Measurements from ENCODE around the gene DLG2. TPM values are rescaled to one million over a fixed set of nuclear protein-coding genes. Genes with fewer than 3 reads are reported as not detected.

Gene DLG2
- total and polyA plus RNA-seq, 9 donors = 2.5 to 20.7 (median 12.0) TPM

DNA sequence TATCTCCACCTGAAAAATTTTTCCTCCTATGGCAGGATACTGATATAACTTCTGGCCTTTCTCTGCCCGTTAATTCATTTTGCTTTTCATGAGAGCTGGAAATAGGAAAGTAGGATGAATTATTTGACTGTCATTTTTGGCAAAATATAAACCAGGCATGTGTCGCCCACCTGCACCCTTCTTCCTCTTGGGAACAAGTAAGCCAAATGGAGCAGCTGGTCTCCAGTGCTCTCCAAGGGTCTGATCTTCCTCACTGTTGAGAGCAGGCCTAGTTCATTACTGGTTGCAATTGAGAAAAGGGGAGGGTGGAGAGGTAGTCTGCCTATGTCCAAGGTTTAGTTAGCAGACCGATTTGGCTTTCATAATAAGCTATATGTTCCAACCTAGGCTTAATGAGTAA lies 582.2 kb downstream of the DLG2 start:
- no peaks in the 10 kb centered on the region for H3K9me3 ChIP-seq
- 87 to 93% (median 88%) methylated on average over 3 of the region's 3 CpGs for WGBS, 3 donors
- TF ChIP-seq, protein P1, sequence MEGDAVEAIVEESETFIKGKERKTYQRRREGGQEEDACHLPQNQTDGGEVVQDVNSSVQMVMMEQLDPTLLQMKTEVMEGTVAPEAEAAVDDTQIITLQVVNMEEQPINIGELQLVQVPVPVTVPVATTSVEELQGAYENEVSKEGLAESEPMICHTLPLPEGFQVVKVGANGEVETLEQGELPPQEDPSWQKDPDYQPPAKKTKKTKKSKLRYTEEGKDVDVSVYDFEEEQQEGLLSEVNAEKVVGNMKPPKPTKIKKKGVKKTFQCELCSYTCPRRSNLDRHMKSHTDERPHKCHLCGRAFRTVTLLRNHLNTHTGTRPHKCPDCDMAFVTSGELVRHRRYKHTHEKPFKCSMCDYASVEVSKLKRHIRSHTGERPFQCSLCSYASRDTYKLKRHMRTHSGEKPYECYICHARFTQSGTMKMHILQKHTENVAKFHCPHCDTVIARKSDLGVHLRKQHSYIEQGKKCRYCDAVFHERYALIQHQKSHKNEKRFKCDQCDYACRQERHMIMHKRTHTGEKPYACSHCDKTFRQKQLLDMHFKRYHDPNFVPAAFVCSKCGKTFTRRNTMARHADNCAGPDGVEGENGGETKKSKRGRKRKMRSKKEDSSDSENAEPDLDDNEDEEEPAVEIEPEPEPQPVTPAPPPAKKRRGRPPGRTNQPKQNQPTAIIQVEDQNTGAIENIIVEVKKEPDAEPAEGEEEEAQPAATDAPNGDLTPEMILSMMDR (IDR thresholded peaks at IDR 0.05) = no peak
- H3K27ac ChIP-seq = no peak overlapping the region
- H3K4me3 ChIP-seq = no peak overlapping the region
- DNase-seq = no peak
- H3K27me3 ChIP-seq = no peaks in the 10 kb centered on the region
- intact Hi-C loops (cut with DNase I) = no loop called here
- no peaks in the 10 kb centered on the region for H3K36me3 ChIP-seq
- H3K4me1 ChIP-seq (ENCODE audit: insufficient read depth) = no peaks in the 10 kb centered on the region

GRCh38 chr11:85042361-85042760 lies 584.8 kb downstream of the DLG2 start:
- intact Hi-C loops (cut with DNase I) = no loop called here
- Histone ChIP-seq H3K27ac (no peak overlapping the region), H3K27me3 (no peaks in the 10 kb centered on the region), H3K4me1 (ENCODE audit: insufficient read depth) (no peaks in the 10 kb centered on the region), H3K36me3 (no peaks in the 10 kb centered on the region), H3K4me3 (no peak overlapping the region), H3K9me3 (no peaks in the 10 kb centered on the region)
- TF ChIP-seq EP300 (IDR thresholded peaks at IDR 0.05) (no peak), POLR2A (IDR thresholded peaks at IDR 0.05) (no peak)
- TF ChIP-seq, protein P1 (IDR thresholded peaks at IDR 0.05) = no peak
- DNase-seq = no peak

GRCh38 chr11:85040166-85040565 lies 587.0 kb downstream of the DLG2 start:
- DNase-seq = no peak
- TF ChIP-seq POLR2A (IDR thresholded peaks at IDR 0.05) (no peak), EP300 (IDR thresholded peaks at IDR 0.05) (no peak)
- TF ChIP-seq, protein P1 (IDR thresholded peaks at IDR 0.05) = no peak
- Histone ChIP-seq H3K27ac (no peak overlapping the region), H3K9me3 (no peaks in the 10 kb centered on the region), H3K4me1 (ENCODE audit: insufficient read depth) (no peaks in the 10 kb centered on the region), H3K36me3 (no peaks in the 10 kb centered on the region), H3K4me3 (no peak overlapping the region), H3K27me3 (no peaks in the 10 kb centered on the region)
- intact Hi-C loops (cut with DNase I) = no loop called here
- WGBS, 3 donors = 22 to 49% (median 28%) methylated on average over 2 of the region's 2 CpGs

GRCh38 chr11:85029964-85030363 lies 597.2 kb downstream of the DLG2 start:
- H3K27ac ChIP-seq = no peak overlapping the region
- H3K4me1 ChIP-seq (ENCODE audit: insufficient read depth) = no peaks in the 10 kb centered on the region
- no peaks in the 10 kb centered on the region for H3K27me3 ChIP-seq
- no peak for DNase-seq
- TF ChIP-seq POLR2A (IDR thresholded peaks at IDR 0.05) = no peak
- 72 to 96% (median 84%) methylated on average over 4 of the region's 4 CpGs for WGBS, 3 donors
- H3K4me3 ChIP-seq = no peak overlapping the region
- intact Hi-C loops (cut with DNase I) = no loop called here
- no peaks in the 10 kb centered on the region for H3K36me3 ChIP-seq
- H3K9me3 ChIP-seq = no peaks in the 10 kb centered on the region

- H3K9me3 ChIP-seq = no peaks in the 10 kb centered on the region
- 93 to 97% (median 96%) methylated on average over 14 to 15 of the region's 15 CpGs for WGBS, 3 donors
- H3K27me3 ChIP-seq = no peaks in the 10 kb centered on the region
- intact Hi-C loops (cut with DNase I) = no loop called here
- H3K27ac ChIP-seq = no peak overlapping the region
- H3K4me1 ChIP-seq (ENCODE audit: insufficient read depth) = no peaks in the 10 kb centered on the region
- no peak for TF ChIP-seq EP300 (IDR thresholded peaks at IDR 0.05)
- no peak for TF ChIP-seq POLR2A (IDR thresholded peaks at IDR 0.05)
- TF ChIP-seq, protein P1 (IDR thresholded peaks at IDR 0.05) = no peak
- DNase-seq = no peak
- no peak overlapping the region for H3K4me3 ChIP-seq
- no peaks in the 10 kb centered on the region for H3K36me3 ChIP-seq
Measured at GRCh38 chr11:85028329-85029101, 598.6 kb downstream of the DLG2 start.

Measured in ovary (tissue), 9 donors.